Rectal smooth muscle tissue (tissue), 1 donor: ENCODE results near the gene FOXM1.
A peak's percentile ranks its signal among the peaks of the same experiment; 100 is the strongest.

Experiments
- H3K27ac ChIP-seq: one replicate; pipeline ENCODE4 v1.7.0; 2013; ENCODE audit warnings: low read depth, low read length, inconsistent platforms
- H3K27me3 ChIP-seq: one replicate; pipeline ENCODE4 v1.7.0; 2013; ENCODE audit warnings: low read length; ENCODE audit not compliant: control insufficient read depth, insufficient read depth
- H3K36me3 ChIP-seq: one replicate; pipeline ENCODE4 v1.7.0; 2013; ENCODE audit warnings: low read length; ENCODE audit not compliant: control insufficient read depth, insufficient read depth
- H3K4me1 ChIP-seq: one replicate; pipeline ENCODE4 v1.7.0; 2013; ENCODE audit warnings: low read length; ENCODE audit not compliant: control insufficient read depth, insufficient read depth
- H3K4me3 ChIP-seq: one replicate; pipeline ENCODE4 v1.7.0; 2013; ENCODE audit warnings: low read length
- H3K9ac ChIP-seq: one replicate; pipeline ENCODE4 v1.7.0; 2013; ENCODE audit warnings: low read length

FOXM1 gene

DNA sequence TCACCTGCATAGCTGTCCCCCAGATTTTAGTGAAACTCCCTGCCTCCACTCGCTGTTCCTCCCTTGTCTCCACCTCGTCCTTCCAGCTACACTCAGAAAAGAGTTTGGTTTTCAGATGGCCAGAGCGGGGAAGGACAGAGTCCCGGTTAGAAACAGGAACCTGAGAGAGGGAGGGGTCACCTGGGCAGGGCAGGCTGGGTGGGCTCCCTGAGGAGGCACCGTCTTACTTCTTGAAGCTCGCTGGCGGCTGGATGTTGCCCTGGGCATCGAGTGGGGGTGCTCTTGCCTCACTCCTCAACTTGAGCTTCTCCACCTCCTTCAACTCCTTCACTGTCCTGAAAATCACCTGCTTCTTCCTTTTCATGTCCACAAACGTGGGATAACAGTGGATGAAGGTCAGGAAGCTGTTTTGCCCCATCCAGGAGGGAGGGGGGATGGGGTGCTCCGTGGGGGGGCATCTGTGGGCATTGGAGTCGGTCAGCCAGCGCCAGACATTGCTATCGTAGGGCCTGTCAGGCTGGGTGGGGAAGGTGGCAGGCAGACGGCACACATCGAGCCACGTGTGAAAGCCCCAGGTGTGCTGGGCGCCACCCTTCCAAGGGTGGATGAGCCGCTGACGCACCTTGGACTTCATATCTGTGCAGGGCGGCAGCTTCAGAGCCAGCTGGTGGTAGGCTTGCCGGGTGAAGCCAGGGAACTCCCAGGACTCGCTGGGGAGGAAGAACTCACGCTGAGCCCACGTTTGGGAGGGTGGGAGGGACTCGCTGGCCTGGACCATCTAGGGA, 22.1 kb downstream of the FOXM1 start:
- Histone ChIP-seq H3K27ac (no peak overlapping the region), H3K36me3 (no peaks in the 10 kb centered on the region), H3K4me3 (no peak overlapping the region), H3K27me3 (no peaks in the 10 kb centered on the region), H3K4me1 (no peaks in the 10 kb centered on the region), H3K9ac (no peak overlapping the region)

DNA sequence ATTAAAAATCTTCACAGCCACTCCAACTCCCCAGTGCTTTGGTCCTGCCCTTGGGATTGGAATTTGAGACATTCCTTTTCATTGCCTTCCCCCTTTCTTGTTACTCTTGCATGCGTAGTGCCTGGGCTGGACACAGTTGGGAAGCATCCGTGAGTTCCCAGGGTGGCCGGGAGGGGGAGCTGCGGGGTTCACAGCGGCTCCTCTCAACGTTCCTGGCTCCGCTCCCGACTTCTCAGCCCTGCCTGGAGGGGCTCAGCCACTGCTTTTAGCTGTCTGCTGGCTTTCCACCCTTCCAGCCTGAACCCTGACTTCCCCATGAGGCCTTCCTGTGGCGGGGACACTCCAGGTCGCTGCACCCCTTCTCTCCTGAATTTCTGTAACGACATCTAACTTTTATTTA, 23.3 kb downstream of the FOXM1 start:
- Histone ChIP-seq H3K27ac (no peak overlapping the region), H3K27me3 (no peaks in the 10 kb centered on the region), H3K9ac (no peak overlapping the region), H3K36me3 (no peaks in the 10 kb centered on the region), H3K4me1 (no peaks in the 10 kb centered on the region), H3K4me3 (no peak overlapping the region)

DNA sequence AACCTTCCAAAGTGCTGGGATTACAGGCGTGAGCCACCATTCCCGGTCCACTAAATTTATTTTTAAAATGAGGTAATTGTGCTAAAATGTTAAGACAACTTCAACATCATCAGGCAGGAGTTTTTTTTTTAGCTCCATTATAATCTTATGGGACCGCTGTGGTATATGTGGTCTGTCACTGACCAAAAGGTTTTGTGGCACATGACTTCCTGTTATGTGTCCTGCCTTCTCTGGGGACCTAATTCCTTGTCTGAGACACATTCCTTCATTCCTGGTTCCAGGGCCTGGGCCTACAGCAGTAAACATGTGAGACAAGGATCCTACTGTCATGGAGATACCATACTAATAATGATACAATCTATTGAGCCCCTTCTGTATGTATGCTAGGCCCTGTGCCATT, 25.0 kb downstream of the FOXM1 start:
- Histone ChIP-seq H3K27ac (no peak overlapping the region), H3K9ac (no peak overlapping the region), H3K4me1 (no peaks in the 10 kb centered on the region), H3K36me3 (no peaks in the 10 kb centered on the region), H3K4me3 (no peak overlapping the region), H3K27me3 (no peaks in the 10 kb centered on the region)

DNA sequence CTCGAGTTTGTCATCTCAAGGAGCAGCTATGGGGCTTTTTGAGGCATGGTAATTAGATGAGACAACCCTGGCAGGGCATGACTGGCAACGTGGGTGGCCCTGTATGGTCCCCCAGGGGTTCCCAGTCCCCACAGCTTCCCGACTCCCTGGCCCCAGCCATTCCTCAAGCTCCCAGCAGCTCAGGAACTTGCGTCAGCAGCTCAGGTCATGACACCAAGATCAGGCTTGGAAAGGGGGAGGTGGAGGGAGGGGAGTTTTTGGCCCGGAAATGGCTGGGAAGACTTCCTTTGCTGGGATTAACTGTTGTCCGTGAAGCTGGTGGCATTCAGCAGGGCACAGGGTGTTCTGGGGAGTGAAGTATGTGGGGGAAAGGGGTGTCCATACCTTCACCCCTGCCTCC, 31.7 kb downstream of the FOXM1 start:
- H3K4me3 ChIP-seq, result no peak overlapping the region
- H3K4me1 ChIP-seq, result no peaks in the 10 kb centered on the region
- no peak overlapping the region for H3K27ac ChIP-seq
- H3K36me3 ChIP-seq, result no peaks in the 10 kb centered on the region
- H3K9ac ChIP-seq, result no peak overlapping the region
- H3K27me3 ChIP-seq, result no peaks in the 10 kb centered on the region

DNA sequence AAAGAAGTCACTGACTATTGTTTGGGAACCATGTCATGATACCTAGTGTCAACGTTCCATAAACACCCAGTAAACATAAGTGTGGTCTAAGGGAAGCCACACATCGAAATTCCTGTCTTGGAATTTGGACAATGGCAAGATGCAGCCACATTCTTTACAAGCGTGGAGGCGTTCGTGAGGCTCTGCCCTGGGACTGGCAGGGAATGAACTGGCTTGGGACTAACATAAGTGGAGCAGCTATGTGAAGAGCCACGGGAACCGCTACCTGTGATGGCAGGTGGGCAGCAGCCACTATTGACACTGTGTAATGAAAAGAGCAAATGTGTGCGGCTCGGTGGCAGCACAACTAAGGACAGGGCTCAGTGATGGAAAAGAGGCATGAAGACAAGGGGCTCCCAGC, 32.2 kb downstream of the FOXM1 start:
- H3K27me3 ChIP-seq, result no peaks in the 10 kb centered on the region
- H3K27ac ChIP-seq, result no peak overlapping the region
- no peaks in the 10 kb centered on the region for H3K36me3 ChIP-seq
- no peak overlapping the region for H3K4me3 ChIP-seq
- H3K4me1 ChIP-seq, result no peaks in the 10 kb centered on the region
- no peak overlapping the region for H3K9ac ChIP-seq

DNA sequence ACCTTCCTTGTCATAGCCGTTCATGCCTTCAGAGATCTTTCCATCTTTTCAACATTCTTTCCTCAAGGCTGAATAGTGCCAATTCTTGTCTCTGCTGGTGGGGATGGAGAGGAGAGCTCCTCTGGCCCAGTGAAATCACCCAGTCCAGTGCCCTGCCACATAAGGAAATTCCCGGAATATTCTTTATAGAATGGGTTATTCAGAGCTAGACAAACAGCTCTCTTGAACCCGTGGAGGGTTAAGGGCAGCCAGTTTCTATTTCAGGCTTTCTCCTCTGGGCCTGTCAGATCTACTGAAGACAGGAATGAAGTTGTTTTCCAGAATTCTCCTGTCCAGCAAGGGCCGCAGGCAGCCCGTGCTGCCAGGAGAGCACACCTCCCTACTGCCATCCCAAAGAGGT, 34.0 kb downstream of the FOXM1 start:
- H3K27me3 ChIP-seq, result no peaks in the 10 kb centered on the region
- peak overlapping the region; percentile 14 for H3K27ac ChIP-seq
- no peaks in the 10 kb centered on the region for H3K4me1 ChIP-seq
- no peak overlapping the region for H3K4me3 ChIP-seq
- H3K36me3 ChIP-seq, result no peaks in the 10 kb centered on the region
- no peak overlapping the region for H3K9ac ChIP-seq

DNA sequence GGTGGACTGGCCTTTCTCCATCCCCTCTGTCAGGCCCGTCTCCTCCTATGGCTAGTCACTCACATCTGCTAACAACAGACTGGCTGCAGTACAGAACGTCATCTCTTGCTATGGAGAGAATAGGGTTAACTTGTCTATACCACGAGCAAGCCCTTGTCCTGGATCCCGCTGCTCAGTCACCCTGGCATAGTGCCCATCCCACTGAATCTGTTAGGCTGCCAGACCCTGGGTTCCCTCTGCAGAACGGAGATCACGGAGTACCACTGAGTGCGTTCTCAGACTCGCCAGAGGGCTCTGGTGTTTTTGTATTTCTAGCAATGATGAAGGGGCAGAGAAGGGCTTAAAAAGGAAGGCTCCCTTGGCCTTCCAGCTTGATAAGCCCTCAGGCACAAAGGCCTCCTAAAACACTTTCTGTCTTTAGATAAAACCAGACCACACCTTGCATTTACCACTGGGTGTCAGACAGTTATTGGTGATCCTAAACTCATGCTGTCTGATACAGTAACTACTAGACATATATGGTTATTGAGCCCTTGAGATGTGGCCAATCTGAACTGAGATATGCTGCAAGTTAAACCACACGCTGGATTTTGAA, 35.8 kb downstream of the FOXM1 start:
- H3K27ac ChIP-seq, result no peak overlapping the region
- H3K4me3 ChIP-seq, result no peak overlapping the region
- no peak overlapping the region for H3K9ac ChIP-seq
- H3K36me3 ChIP-seq, result no peaks in the 10 kb centered on the region
- H3K4me1 ChIP-seq, result no peaks in the 10 kb centered on the region
- no peaks in the 10 kb centered on the region for H3K27me3 ChIP-seq

DNA sequence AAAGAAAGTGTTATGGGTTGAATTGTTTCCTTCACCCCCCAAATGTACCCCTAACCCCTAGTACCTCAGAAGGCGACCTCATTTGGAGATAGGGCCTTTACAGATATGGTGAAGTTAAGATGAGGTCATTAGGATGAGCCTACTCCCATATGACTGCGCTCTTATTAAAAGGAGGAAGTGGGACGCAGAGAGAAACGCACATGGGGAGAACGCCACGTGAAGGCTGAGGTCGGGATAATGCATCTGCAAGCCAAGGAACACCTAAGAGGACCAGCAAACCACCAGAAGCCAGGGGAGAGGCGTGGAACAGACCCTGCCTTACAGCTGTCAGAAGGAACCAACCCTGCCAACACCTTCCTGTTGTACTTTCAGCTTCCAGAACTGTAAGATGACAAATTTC, 40.4 kb downstream of the FOXM1 start:
- Histone ChIP-seq H3K4me3 (no peak overlapping the region), H3K27me3 (no peaks in the 10 kb centered on the region), H3K36me3 (no peaks in the 10 kb centered on the region), H3K27ac (no peak overlapping the region), H3K4me1 (peaks cover 8% of the 10 kb centered on the region), H3K9ac (no peak overlapping the region)

DNA sequence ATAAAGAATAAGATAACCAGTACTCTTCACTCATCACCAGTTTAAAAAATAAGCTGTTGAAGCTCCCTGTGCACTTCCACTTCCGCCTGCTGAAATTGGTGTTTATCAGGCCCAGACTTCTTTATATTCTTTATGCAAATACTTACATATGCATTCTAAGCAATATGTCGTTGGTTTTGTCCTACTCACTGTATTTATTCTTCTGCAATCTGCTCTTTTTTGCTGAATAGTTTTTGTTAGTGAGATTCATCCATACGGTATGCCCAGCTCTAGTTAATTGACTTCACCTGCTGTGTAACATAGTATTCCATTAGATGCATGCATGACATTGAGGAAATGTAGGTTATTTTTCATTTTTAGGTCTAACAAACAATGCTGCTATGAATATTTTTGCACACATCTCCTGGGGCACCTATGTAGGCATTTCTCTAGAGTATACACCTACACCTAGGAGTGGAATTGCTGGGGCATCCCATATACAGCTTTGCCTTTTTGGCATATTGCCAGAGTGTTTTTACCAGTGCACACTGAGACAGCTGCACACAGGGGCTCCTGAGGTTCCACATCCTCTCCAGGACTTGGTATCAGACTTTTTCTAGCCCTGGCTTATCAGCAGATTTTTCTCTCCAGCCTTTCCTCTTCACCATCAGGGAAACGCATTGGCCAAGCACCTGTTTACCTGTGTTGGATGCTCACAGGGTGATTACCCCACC, 41.1 kb downstream of the FOXM1 start:
- no peaks in the 10 kb centered on the region for H3K27me3 ChIP-seq
- H3K27ac ChIP-seq, result no peak overlapping the region
- H3K9ac ChIP-seq, result no peak overlapping the region
- H3K4me1 ChIP-seq, result peaks cover 8% of the 10 kb centered on the region
- H3K36me3 ChIP-seq, result no peaks in the 10 kb centered on the region
- no peak overlapping the region for H3K4me3 ChIP-seq

DNA sequence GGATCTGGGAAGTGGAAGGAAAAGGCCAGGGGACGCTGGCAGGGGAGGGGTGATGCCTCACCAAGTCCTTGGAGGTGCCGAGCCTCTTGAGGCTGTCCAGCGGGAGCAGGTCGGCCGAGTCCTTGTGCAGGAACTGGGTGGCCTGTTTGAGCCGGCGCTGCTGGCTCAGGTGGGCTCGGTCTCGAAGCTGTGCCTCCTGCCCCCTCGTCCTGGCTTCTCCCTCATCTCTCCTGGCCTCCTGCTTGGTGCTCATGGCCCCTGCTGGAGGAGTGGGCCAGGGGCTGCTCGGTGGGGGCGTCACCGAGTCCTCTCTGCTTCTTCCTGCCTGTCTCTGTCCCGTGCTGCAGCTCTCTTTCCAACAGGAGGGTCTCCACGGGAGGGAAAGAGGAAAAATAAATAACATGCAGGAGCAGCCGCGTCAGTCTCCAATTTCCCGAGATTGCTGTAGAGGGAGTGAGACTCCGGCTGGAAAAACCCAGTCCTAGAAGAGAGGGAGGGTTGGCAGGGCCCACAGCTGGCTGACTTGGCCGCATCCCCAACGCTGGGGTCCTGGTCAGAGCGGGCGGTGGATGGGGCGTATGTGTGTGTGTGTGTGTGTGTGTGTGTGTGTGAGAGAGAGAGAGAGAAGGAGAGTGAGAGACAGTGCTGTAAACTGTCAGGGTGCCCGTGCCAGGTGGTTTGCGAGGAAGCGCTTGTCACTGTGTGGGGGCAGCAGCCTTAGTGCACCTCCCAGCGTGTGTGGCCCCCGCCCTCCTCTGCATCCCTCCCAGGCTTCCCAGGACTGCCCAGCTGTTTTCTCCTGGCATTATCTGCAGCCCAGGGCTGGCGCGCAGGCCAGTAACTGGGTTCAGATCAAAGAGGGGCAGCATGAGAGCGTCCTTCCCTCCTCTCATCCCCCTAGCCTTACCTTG, 42.1 kb downstream of the FOXM1 start, which contains the start of gene NRIP2:
NRIP2 (minus strand) TSS at position 455 of the 911 bp plus-strand sequence; CDS start at position 403, 52 bp downstream.
- no peaks in the 10 kb centered on the region for H3K36me3 ChIP-seq
- H3K4me3 ChIP-seq, result peak within 1 kb of the TSS; percentile 42
- H3K27me3 ChIP-seq, result no peaks in the 10 kb centered on the region
- peaks cover 8% of the 10 kb centered on the region for H3K4me1 ChIP-seq
- H3K27ac ChIP-seq, result no peak within 1 kb of the TSS
- H3K9ac ChIP-seq, result no peak within 1 kb of the TSS

DNA sequence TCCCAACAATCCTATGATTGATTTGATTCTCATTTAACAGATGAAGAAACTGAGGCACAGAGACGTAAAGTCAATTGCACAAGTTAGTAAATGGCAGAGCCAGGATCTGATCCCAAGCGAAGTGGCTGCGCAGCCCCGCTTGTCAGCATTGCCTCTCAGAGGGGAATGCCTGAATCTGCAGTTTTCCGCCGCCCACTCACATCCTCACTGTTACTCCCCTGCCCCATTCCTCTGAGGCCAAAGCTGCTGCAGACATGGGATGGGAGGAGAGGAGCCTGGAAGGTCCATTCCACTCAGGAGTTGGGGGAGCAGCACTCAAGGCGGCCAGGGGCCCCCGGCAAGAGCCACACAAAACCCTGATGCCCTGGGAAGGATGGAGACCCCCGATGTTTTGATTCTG, 43.2 kb downstream of the FOXM1 start:
- Histone ChIP-seq H3K9ac (no peak overlapping the region), H3K27ac (no peak overlapping the region), H3K4me1 (peaks cover 8% of the 10 kb centered on the region), H3K4me3 (no peak overlapping the region), H3K36me3 (no peaks in the 10 kb centered on the region), H3K27me3 (no peaks in the 10 kb centered on the region)

DNA sequence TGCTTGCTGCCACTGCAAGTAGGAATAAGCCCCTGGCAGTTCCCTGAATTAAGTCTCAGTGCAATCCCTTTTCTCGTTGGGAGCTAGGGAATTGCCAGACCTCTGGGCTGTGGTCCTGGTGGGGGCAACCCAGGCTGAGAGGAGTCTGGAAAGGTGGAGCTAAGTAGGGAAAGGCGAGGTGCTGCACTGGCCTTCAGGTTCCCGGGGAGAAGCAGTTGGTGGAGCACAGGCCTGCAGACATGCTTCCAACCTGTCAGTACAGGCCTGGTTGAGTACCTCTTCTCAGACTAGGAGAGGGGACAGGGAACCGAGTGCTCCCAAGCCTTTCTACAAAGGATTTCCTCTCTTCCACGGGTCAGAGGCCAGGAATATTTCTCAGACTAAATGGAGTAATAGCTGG, 43.6 kb downstream of the FOXM1 start:
- Histone ChIP-seq H3K36me3 (no peaks in the 10 kb centered on the region), H3K4me1 (peaks cover 8% of the 10 kb centered on the region), H3K4me3 (no peak overlapping the region), H3K27me3 (no peaks in the 10 kb centered on the region), H3K9ac (no peak overlapping the region), H3K27ac (no peak overlapping the region)
